HG02852 (cell line): Measurements from ENCODE around the gene NR1H2.
"Not testable (repeated sequence)": the region's sequence is repeated elsewhere in the genome, so short reads cannot be mapped to it uniquely, and the experiment has no call there.

Experiments
- ATAC-seq: cut with Tn5 transposase; IDR thresholded peaks from one replicate; pipeline ENCODE4 v1.9.1; 2021; ENCODE audit warnings: mild to moderate bottlenecking, moderate library complexity; ENCODE audit not compliant: unreplicated experiment

Gene NR1H2

DNA sequence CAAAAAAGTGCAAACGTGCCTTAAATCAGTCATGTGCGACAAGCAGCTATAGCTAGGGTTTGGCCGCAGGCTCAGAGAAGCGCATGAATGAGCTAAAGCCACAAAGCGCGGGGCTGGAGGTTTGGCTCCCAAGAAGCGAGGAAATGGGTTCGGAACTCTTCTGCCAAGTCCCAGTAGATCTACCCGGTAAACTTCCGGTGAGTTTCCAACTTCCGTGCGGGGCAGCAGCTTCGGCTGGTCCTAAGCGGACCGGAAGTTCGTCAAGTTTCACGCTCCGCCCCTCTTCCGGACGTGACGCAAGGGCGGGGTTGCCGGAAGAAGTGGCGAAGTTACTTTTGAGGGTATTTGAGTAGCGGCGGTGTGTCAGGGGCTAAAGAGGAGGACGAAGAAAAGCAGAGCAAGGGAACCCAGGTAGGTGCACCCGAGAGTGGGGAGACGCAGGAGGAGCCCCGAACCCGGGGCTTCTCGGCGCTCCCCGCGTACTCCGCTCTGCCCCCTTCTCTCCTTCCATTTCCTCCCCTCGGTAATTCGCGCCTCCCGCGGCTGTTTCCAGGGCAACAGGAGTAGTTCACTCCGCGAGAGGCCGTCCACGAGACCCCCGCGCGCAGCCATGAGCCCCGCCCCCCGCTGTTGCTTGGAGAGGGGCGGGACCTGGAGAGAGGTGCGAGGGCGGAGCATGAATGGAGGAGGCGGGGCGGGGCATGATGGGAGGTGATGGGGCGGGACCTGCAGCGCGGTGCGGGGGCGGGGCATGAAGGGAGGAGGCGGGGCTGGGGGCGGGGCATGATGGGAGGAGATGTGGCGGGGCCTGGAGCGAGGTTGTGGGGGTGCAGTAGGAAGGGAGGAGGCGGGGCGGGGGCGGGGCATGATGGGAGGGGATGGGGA, at the start of gene NR1H2:
TSS of gene NR1H2 (plus strand) at position 292 of the 885 bp plus-strand sequence. CDS start 1,149 bp downstream, outside the sequence.
- ATAC-seq, result peak; percentile 85

DNA sequence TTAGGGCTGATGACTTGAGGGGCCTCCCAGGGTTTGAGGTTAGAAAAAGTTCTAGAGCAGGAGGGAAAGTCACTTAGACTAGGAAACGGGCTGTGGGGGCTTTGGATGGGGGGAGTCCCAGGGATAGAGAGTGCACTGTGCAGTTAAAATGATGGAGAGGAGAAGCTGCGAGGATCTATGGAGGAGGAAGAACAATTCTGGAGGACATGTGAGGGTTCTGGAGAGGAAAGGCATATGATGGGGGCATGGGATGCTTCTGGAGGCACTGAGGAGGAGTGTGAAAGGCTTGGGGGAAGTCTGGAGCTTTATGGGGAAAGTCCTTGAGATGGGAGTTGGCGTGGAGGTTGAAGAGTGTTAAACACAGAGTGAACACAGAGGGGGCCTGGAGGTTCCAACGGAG, 49.2 kb upstream of the NR1H2 start:
- no peak for ATAC-seq

DNA sequence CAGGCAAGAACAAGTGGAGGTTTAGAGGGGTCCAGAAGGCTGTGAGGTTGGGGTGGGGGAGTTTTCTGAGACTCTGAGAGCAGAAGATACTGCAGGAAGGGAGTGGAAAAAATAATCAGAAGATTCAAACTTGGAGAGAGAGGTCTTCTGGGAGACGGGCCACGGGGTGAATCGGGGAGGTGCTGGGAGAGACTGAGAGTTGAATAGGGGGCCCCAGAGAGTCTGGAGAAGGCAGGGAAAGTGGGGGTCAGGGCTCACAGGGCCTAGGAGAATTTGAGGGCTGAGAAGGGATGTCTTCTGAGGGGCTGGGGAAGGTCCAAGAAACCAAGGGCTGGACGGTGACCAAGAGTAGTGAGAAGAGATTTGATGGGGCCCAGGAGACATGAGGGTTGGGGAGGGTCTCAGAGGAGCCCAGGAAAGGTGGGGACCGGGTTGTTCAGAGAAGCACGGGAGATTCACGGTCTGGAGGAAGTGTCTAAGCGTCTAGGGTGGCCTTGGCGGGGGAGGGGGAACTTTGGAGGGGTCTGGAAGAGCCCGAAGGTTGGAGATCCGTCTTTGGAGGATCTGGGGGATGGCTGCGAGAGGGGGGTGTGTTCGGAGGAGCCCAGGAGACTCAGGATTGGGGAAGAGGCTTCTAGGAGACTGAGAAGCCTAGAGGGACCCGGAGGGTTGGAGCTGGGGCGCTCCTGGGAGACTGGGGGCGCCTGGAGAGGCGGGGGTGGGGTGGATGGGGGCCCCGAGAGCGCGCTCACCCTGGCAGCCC, 48.6 kb upstream of the NR1H2 start:
- no peak for ATAC-seq

DNA sequence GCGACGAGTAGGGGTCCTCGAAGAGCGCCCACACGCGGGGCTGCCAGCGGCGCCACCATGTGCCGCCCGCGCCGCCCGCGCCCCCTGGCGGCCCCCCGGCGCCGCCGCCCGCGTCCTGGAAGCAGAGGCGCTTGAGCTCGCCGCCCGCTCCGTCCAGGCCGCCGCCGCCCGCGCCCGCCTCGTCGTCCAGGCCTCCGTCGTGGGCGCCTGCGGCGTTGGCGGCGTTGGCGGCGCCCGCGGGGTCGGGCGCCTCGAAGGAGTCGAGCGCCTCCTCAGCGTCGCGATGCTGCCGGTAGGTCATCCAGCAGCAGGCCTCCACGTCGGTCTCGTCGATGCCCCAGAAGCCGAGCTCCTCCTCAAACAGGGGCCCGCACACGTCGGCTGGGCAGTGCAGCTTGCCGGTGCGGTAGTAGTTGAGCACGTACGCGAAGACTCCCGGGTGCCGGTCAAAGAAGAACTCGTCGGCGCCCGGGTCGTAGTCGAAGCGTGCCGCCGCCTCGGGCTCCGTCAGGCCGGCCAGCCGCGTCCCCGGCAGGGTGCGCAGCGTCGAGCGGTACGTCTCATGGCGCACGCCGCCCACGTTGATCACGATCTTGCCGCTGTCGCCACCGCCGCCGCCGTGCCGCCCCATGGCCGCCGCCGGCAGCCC, 47.9 kb upstream of the NR1H2 start:
- ATAC-seq, result no peak

DNA sequence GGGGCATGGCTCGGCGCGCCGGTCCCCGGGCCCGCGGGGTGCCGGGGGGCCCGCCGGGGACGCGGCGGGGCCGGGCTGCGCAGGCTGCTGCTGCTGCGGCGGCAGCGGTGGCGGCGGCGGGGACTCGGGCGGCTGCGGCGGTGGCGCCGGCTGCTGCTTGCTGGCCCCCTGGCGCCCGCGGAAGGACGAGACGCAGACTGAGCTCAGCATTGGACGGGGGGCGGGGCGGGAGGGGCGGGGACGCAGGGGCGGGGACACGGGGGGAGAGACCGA, 47.4 kb upstream of the NR1H2 start:
- ATAC-seq, result no peak

DNA sequence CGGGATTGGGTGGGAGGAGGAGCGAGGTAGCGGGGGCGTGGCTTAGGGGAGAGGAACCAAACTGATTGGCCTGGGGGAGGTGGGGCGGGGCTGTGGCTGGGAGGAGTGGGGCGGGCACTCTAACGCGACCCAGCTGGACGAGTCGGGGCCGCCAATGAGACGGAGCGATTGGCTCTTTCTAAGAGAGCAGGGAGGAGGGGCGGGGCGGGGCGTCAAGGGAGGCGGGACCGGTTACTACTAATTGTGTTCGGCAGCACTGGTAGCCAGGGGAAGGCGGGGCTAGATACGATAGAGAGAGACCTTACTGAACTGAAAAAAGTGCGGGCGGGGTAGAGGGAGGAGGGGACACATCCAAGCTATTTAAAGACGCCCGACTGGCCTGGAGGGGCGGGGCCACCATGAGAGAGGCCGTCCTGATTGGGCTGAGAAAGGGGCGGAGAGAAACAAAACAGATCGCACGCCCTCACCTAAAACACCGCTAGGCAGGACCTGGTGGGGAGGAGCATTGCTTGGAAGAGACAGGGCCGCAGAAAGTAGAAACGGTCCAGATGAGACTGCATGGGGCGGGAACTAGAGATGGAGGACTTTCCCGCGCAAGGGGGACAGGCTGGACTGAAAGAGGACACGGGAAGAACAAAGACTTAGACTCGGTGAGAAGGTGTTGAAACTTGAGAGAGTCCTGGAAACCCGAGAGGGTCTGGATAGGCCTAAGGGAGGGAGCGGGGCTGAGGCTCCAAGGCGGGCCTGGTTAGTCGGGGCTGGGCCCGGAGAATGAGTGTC, 46.9 kb upstream of the NR1H2 start, which contains the start of gene KCNC3:
TSS of gene KCNC3 (minus strand) at position 232 of the 780 bp plus-strand sequence. CDS start 295 bp downstream, outside the sequence.
- ATAC-seq, result peak; percentile 41

DNA sequence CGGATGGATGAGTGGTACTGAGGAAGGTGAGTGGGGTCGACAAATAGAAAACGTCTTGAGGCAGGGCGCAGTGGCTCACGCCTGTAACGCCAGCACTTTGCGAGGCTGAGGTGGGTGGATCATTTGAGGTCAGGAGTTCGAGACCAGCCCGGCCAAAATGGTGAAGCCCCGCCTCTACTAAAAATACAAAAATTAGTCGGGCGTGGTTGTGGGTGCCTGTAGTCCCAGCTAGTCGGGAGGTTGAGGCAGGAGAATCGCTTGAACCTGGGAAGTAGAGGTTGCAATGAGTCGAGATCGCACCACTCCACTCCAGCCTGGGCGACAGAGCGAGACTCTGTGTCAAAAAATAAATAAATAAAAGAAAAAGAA, 46.3 kb upstream of the NR1H2 start:
- not testable (repeated sequence) for ATAC-seq

DNA sequence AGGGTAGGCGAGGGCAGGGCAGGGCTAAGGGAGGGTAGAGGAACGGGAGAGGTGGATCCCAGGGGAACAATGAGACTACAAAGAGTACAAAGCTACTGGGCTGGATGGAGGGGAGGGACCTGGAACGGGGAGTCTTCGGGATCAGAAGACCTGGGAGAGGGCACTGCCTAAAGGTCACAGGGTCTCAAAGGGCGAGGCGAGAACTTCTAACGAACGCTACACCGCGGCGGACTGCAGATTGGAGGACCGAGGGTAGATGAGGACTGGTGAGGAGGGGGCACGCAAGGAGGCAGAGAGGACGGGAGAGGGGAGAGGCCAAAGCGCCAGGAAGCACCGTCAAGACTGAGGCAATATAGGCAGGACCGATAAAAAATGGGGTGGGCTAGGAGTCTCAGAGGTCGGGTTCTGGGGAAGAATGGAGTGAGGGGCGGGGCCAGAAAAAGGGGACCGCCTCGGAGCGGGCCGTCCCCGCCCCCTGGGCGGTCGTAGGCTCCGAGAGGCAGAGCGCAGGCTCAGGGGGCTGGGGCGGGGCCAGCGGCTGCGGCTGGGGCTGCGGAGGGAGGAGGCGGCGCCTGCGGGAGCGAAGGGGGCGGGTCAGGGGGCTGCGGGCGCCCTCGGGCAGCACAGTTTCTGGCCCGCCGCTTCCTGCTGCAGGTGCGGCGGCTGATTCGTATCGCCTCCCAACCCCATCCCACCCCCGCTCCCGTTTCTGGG, 45.7 kb upstream of the NR1H2 start:
- ATAC-seq, result peak; percentile 23

DNA sequence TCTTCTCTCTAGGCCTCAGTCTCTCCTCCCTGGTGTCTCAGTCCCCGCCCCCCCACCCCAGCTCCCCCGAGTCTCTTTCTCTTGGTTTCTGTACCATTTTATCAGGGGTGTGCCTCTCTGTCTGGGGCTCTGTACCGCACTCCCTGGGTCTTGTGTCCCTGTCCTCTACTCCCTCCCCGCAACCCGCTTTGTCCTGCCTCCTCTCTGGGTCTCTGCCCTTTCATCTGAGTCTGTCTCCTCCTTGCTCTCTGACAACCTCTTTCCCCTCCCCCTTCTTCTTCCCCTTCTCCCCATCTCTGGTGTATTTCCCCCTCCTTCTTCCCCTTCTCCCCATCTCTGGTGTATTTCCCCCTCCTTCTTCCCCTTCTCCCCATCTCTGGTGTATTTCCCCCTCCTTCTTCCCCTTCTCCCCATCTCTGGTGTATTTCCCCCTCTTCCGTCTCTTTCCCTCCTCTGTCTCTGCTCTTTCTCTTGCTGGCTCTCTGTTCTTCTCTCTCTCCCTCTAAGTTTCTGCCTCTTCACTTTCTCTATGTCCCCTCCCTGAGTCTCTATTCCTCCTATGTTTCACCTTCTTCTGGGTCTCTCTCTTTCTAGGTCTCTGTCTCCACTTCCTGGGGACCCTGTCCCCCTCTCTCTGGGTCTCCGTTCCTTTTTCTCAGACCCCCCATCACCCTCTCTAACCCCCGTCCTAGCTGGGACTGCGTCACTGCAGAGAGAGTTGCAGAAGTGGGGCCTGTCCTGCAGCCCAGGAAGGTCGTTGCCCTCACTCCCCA, 44.9 kb upstream of the NR1H2 start:
- ATAC-seq, result no peak

DNA sequence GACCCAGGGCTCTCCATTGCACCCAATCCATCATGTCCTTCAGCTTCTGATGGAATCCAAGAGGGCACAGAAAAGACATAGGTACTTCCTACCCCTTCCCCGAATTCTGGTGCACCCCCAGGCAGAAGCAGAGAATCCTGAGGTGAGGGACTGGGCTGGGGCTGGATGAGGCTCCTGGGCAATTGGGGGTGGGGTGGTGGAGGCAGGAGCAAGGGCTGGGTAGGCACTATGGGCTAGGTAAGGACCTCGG, 44.3 kb upstream of the NR1H2 start:
- ATAC-seq, result no peak

DNA sequence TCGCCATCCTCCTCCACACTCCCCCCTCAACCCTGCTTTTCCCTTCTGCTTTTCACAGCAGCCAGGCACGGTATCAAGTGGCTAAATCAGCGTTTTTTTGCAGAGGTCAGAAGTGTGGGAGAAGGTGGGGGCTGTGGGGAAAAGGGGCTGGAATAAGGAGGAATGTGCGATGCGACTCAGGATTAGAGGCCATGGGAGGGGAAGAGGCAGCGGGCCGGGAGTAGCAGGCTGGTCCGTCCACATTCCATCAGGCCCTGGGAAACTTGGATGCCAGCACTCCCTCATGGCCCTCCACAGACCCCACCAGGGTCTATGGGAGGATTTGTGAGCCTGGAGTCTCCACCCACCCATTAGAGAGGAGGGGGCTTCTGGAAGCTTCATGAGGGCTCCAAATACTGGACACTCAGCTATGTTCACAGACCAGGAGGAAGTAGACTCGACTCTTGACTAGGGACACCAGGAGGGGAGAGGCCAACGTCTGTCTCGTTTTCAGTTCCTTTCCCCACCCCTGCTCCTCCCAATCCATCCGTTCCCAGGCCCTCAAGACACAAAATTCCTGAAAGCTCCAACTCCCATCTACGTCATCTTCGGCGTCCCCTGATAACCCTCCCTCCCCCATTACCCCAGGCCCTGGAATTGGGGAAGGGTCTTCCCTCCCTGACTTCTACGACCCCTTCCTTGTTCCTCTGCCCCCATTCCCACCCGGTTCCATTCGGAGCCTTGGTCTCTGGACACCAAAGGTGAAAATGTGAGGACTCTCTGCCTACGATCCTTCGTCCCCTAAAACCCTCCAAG, 43.8 kb upstream of the NR1H2 start:
- ATAC-seq, result no peak

DNA sequence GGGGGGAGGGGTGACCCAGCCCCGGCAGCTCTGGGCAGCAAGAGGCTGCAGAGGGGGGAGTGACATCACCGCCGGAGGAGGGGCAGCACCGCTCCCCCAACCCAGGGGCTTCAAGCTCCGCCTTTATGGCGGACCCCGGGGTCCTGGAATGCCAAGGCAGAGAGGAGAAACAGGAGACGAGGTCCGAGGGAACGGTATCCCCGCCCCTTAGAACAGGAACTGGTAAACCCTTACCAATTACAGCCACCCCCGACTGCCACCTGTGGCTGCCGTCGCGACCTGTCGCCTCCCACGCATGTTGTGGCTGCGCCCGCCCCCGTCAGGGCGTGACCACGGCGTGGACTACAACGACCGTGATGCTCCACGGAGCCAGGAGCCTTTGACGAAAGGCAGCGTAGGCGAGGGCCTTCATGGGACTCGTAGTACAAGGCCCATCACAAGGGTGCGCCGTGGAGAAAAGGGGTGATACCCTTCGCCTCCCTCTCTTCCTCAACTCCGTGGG, 43.0 kb upstream of the NR1H2 start:
- ATAC-seq, result peak; percentile 41

DNA sequence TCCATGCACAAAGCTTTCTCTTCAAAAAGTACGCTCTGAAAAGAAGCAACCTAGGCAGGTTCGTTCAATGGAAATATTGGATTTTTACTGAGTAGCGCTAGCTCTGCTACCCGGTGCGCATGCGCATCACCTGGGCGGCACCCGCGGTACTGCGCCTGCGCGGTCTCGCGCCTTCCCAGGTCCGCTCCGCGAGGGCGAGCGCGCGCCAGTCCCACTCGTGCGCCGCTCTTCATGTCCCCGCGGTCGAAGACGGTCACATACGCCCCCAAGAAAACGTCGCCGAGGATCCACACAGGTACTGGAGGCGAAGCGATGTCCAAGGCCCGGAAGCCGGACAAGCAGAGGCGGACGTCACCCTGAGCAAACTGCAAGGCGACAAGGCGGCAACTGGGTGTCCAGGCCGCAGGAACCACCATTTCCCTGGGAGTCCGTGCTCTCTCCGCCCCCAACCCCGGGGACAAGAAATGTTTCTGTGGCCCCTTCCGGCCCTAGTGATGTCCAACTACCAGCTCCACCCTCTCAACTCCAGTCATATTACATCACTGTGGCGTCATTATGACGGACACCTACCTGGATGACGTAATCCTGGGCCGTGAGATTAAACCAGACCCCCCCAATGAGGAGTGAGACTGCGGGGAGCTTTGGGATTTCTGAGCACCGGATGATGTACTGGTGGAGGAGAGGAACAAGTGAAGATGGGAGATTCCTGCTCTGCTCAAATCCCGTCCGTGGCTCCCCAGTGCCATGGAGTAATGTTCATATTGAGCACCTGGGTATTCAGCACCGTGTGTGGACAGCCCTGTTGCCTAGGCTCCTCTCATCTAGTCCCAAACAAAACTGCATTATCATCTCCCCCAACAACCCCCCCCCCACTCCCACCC, 42.3 kb upstream of the NR1H2 start:
- peak; percentile 18 for ATAC-seq

DNA sequence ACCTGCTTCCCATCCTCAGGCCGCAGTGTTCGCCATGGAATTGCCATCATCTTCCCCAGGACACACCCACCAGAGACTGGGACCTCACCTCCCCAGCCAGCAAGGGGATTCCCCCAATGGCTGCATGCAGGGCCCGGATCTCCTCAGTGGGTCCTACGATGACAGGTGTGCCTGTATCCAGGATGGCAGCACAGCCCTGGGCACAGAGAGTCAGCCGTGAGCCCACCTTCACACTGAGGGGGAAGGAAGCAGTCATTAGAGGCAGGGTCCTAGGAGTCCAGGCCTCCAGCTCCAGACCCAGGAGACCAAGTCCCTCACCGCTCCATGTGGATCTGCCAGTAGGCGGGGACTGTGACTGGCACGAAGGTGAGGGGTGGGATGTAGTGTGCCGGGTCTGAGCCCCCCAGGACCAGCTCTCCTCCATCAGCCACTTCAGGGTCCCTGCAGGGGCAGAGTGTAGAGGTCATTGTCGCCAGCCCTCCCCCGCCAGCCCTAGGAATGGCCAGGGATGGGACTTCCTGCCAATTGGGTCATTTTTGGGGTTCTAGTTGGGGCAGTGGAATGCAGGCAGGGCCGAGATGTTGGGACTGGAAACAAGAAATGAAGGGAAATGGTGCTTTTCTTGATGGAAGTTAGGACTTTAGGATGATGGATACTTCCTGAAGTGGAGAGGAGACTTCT, 41.4 kb upstream of the NR1H2 start:
- ATAC-seq, result no peak

DNA sequence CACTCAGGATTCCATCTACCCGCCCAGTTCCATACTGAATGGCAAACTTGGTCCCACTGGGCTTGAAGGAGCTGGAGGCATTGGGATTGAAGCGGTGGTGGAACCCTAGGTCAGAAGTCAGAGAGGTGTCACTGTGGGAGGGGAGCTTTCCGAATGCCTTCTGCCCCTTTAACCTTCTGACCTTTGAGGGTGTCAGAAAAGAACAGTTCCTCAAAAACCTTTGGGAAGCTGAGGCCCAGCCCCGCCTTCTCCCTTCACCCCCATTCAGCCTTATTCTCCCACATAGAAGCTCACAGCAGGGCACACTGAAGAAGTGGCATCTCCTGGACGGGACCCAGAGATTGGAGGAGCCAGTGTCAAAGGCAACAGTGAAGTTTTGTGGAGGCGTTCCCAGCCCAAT, 39.2 kb upstream of the NR1H2 start:
- not testable (repeated sequence) for ATAC-seq

DNA sequence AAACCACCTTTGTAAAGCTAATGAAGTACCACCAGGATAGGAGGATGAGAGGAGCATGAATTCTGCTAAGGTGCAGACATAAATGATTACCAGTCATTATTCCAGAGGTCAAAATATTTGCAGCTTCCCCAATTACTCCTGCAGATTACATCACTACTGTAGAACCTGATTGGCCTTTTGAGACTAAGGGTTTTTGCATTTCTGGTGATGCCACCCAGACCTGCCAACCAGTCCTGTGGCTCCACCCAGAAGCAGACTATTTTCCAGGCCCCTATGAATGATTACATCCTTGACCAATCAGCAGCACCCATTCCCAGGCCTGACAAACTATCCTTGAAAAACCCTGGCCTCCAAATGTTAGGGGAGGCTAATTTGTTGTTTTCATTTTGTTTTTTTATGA, 35.9 kb upstream of the NR1H2 start:
- no peak for ATAC-seq

DNA sequence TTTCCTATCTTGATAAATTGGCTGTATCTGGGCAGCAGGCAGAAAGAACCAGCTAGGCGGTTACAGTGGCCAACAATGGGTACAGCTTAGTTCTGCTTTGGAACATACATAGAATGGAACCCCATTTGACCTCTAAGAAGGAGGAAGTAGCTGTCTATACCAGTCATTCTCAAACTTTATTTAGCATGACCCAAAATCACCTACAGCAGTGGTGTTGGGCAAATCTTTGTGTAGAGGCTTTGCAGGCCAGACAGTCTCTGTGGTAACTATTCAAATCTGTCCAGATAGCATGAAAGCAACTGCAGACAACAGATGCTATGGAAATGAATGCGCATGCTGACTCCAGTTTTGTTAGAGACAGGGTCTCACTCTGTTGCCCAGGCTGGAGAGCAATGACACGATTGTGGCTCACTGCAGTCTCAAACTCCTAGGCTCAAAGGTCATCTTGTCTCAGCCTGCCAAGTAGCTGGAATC, 35.1 kb upstream of the NR1H2 start:
- ATAC-seq, result peak; percentile 53
